Lung (tissue), 12 donors: ENCODE data around the gene FN3K. TPM values are rescaled to one million over a fixed set of nuclear protein-coding genes. Genes with fewer than 3 reads are reported as not detected.

ENCODE experiments used
- ATAC-seq: fragments of 200-7000 bp; cut with Tn5 transposase; one replicate; pipeline ENCODE4 v1.9.1; 2020; ENCODE audit warnings: moderate number of reproducible peaks; ENCODE audit not compliant: insufficient read depth, low FRiP score
- DNase-seq, 3 donors: peaks; one replicate each; pipeline ENCODE4 v3.0.0-alpha.2; 2013 to 2017
- H3K27ac ChIP-seq, 2 donors: one replicate each; pipeline ENCODE4 v1.5.1; 2013; ENCODE audit warnings: mild to moderate bottlenecking in 2 of 2, moderate library complexity in 2 of 2, control low read depth in 1 of 2, inconsistent platforms in 1 of 2, low read depth in 1 of 2, low read length in 1 of 2
- H3K27me3 ChIP-seq, 3 donors: one replicate each; pipeline ENCODE4 v1.5.1; 2013; ENCODE audit warnings: low read length in 2 of 3; ENCODE audit not compliant: control insufficient read depth in 3 of 3, insufficient read depth in 3 of 3
- H3K36me3 ChIP-seq, 4 donors: one replicate each; pipeline ENCODE4 v1.5.1; 2013; ENCODE audit warnings: low read length in 4 of 4, mild to moderate bottlenecking in 1 of 4, moderate library complexity in 1 of 4; ENCODE audit not compliant: control insufficient read depth in 4 of 4, insufficient read depth in 4 of 4
- H3K4me1 ChIP-seq, 5 donors: one replicate each; pipeline ENCODE4 v1.5.1; 2013; ENCODE audit warnings: low read length in 5 of 5, mild to moderate bottlenecking in 2 of 5, moderate library complexity in 1 of 5; ENCODE audit not compliant: control insufficient read depth in 5 of 5, insufficient read depth in 5 of 5
- H3K4me3 ChIP-seq: one replicate; pipeline ENCODE4 v1.5.1; 2013; ENCODE audit warnings: mild to moderate bottlenecking, control low read depth, moderate library complexity
- H3K9ac ChIP-seq, 2 donors: one replicate each; pipeline ENCODE4 v1.5.1; 2013; ENCODE audit warnings: low read length in 2 of 2, control low read depth in 1 of 2; ENCODE audit not compliant: insufficient read depth in 1 of 2
- H3K9me3 ChIP-seq, 4 donors: one replicate each; pipeline ENCODE4 v1.5.1; 2013; ENCODE audit warnings: low read length in 3 of 4, mild to moderate bottlenecking in 1 of 4, moderate library complexity in 1 of 4; ENCODE audit not compliant: control insufficient read depth in 4 of 4, insufficient read depth in 3 of 4
- CTCF ChIP-seq: IDR thresholded peaks from 2 replicates; pipeline ENCODE4 v1.5.1; 2012; ENCODE audit warnings: mild to moderate bottlenecking; ENCODE audit errors: control extremely low read depth, extremely low read depth
- WGBS, 2 donors: extraction: QIAGEN DNeasy Blood & Tissue Kit; methylation state at CpG; one replicate each; pipeline ENCODE4 v1.1.7; 2013; 5-methylcytosine and 5-hydroxymethylcytosine counted together
- polyA plus RNA-seq, 2 donors: library from polyadenylated mRNA; stranded (reverse); fragments of 200-250 nt; gene quantifications; one replicate each; pipeline ENCODE4 v1.2.1, GENCODE V29; 2013
- total RNA-seq, 2 donors: library from RNA; depleted of rRNA in 1 of 2; stranded (reverse); fragments of >200 nt in 1 of 2; gene quantifications; one replicate each; pipeline ENCODE4 v1.2.1, GENCODE V29; 2014 to 2021
- donor health status: control.
- donor health status: control.
- donor health status: Bipolar disorder and iron deficiency.
- donor health status: healthy.
- donor health status: DM: yes; HTN: yes; CAD: no.

FN3K gene
- total and polyA plus RNA-seq, 4 donors: 5.0 to 21.0 (median 16.4) TPM

DNA sequence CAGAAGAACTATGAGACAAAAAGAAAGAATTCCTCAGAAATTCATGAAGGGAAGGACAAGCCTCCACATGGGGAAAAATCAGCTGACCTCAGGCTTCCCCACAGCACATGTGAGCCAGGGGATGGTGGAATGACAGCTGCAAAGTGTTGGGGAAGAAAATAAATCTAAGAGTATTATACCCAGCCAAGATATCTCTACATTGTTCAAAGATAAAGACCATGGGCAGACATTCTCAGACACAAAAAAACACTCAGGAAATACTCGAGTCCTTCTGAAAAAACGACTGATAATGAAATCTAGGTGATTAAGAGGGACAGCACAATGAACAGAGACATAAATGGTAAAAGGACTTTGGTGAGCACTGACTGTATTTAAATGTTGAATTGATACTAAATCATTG, 40.8 kb upstream of the FN3K start:
- 70 to 72% methylated on average over 2 of the region's 2 CpGs for WGBS, 2 donors
- Histone ChIP-seq H3K36me3 (peaks cover 0 to 4% (median 4%) of the 10 kb centered on the region in 4 donors), H3K27me3 (no peaks in the 10 kb centered on the region), H3K4me1 (peaks cover 0 to 17% (median 12%) of the 10 kb centered on the region in 5 donors), H3K4me3 (no peak overlapping the region), H3K9ac (no peak overlapping the region), H3K9me3 (peaks cover 0 to 7% (median 2%) of the 10 kb centered on the region in 4 donors), H3K27ac (no peak overlapping the region)
- no peak for TF ChIP-seq CTCF
- DNase-seq: no peak
- no peak for ATAC-seq

GRCh38 chr17:82696259-82696658, 39.2 kb upstream of the FN3K start:
- WGBS, 2 donors: 93 to 96% methylated on average over 16 of the region's 17 CpGs
- Histone ChIP-seq H3K9ac (no peak overlapping the region), H3K27ac (no peak overlapping the region), H3K4me3 (no peak overlapping the region), H3K27me3 (no peaks in the 10 kb centered on the region), H3K9me3 (peaks cover 0 to 7% (median 2%) of the 10 kb centered on the region in 4 donors), H3K4me1 (peaks cover 0 to 17% (median 12%) of the 10 kb centered on the region in 5 donors), H3K36me3 (peaks cover 0 to 4% (median 2%) of the 10 kb centered on the region in 4 donors)
- no peak for TF ChIP-seq CTCF
- DNase-seq (no peak), ATAC-seq (no peak)

- TF ChIP-seq CTCF: no peak
- H3K9me3 ChIP-seq: peaks cover 0 to 7% (median 2%) of the 10 kb centered on the region in 4 donors
- H3K27me3 ChIP-seq: no peaks in the 10 kb centered on the region
- peaks cover 0 to 18% (median 12%) of the 10 kb centered on the region in 5 donors for H3K4me1 ChIP-seq
- no peak overlapping the region for H3K27ac ChIP-seq
- DNase-seq: no peak
- peaks cover 0 to 4% (median 2%) of the 10 kb centered on the region in 4 donors for H3K36me3 ChIP-seq
- no peak for ATAC-seq
- WGBS, 2 donors: 35 to 36% methylated on average over 48 of the region's 48 CpGs
- peak overlapping the region; percentile 57 for H3K4me3 ChIP-seq
- H3K9ac ChIP-seq: no peak overlapping the region
These were observed 38.3 kb upstream of the FN3K start for GRCh38 chr17:82696916-82697807.
